ENCODE measurements around the gene ZNF830. TPM values are rescaled to one million over a fixed set of nuclear protein-coding genes. Genes with fewer than 3 reads are reported as not detected.

Gene ZNF830
- total RNA-seq, result 10 to 100 TPM in 1 of 4 donors, 1 to 10 TPM in 3; 5.1 to 14.7 (median 9.1) TPM

- no peaks in the 10 kb centered on the region for H3K27me3 ChIP-seq
- H3K9me3 ChIP-seq, result no peaks in the 10 kb centered on the region
- peak; percentile 82 to 93 for DNase-seq (ENCODE audit: low spot score in 2 of 2)
- H3K27ac ChIP-seq, result peak within 1 kb of the TSS; percentile 88 to 96 (median 95)
- 0 to 1% methylated on average over 48 to 65 of the region's 65 CpGs for WGBS, 2 donors
- peaks cover 0 to 31% (median 0%) of the 10 kb centered on the region in 3 donors for H3K36me3 ChIP-seq
- peak within 1 kb of the TSS; percentile 76 to 92 (median 88) for H3K4me3 ChIP-seq
- TF ChIP-seq, protein P1, sequence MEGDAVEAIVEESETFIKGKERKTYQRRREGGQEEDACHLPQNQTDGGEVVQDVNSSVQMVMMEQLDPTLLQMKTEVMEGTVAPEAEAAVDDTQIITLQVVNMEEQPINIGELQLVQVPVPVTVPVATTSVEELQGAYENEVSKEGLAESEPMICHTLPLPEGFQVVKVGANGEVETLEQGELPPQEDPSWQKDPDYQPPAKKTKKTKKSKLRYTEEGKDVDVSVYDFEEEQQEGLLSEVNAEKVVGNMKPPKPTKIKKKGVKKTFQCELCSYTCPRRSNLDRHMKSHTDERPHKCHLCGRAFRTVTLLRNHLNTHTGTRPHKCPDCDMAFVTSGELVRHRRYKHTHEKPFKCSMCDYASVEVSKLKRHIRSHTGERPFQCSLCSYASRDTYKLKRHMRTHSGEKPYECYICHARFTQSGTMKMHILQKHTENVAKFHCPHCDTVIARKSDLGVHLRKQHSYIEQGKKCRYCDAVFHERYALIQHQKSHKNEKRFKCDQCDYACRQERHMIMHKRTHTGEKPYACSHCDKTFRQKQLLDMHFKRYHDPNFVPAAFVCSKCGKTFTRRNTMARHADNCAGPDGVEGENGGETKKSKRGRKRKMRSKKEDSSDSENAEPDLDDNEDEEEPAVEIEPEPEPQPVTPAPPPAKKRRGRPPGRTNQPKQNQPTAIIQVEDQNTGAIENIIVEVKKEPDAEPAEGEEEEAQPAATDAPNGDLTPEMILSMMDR (IDR thresholded peaks at IDR 0.05), result peak in 2 of 5 experiments; percentile 20 to 26
- peak; percentile 64 to 99 for TF ChIP-seq EP300 (IDR thresholded peaks at IDR 0.05)
- peak; percentile 42 to 71 for TF ChIP-seq POLR2A (IDR thresholded peaks at IDR 0.05)
- peaks cover 0 to 29% (median 14%) of the 10 kb centered on the region in 4 donors for H3K4me1 ChIP-seq
These were observed at the start of gene ZNF830, which contains the start of gene CCT6B for GRCh38 chr17:34961093-34961911. TSS of gene ZNF830 (plus strand) at chr17:34961540. CDS start at chr17:34961567, 27 bp downstream. TSS of gene CCT6B (minus strand) at chr17:34961460. CDS start at chr17:34961393, 67 bp downstream.

GRCh38 chr17:34913001-34913400, 48.3 kb upstream of the ZNF830 start:
- Histone ChIP-seq H3K9me3 (peaks cover 0 to 4% (median 0%) of the 10 kb centered on the region in 4 donors), H3K36me3 (peaks cover 0 to 23% (median 0%) of the 10 kb centered on the region in 3 donors), H3K27me3 (no peaks in the 10 kb centered on the region), H3K27ac (no peak overlapping the region), H3K4me1 (no peaks in the 10 kb centered on the region), H3K4me3 (no peak overlapping the region)
- DNase-seq (ENCODE audit: low spot score in 2 of 2), result no peak
- 25 to 38% methylated on average over 1 of the region's 1 CpG for WGBS, 2 donors
- TF ChIP-seq EP300 (IDR thresholded peaks at IDR 0.05) (no peak), POLR2A (IDR thresholded peaks at IDR 0.05) (no peak)
- TF ChIP-seq, protein P1 (IDR thresholded peaks at IDR 0.05), result no peak

DNA sequence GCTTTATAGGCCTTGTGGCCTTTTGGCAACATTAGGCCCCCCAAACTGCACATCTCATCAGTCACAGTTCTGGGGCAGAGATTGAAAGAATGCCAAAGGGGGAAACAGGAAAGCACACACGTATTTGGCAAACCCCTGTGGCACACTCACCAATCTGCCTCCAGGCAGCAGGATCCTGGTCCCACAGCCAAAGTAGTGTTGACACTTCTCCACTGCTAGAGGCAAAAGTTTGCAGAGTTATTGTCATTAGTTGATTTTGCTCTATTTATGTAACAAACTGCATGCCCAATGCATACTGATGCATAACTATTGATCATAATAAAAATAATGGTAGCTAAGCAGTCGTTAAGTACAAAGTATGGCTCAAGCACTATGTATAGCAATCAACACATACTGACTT, 45.2 kb upstream of the ZNF830 start:
- WGBS, 2 donors, result 70 to 74% methylated on average over 2 of the region's 2 CpGs
- peaks cover 0 to 4% (median 0%) of the 10 kb centered on the region in 4 donors for H3K9me3 ChIP-seq
- no peak overlapping the region for H3K27ac ChIP-seq
- peaks cover 0 to 12% (median 0%) of the 10 kb centered on the region in 3 donors for H3K36me3 ChIP-seq
- no peak overlapping the region for H3K4me3 ChIP-seq
- H3K4me1 ChIP-seq, result no peaks in the 10 kb centered on the region
- H3K27me3 ChIP-seq, result no peaks in the 10 kb centered on the region
- TF ChIP-seq POLR2A (IDR thresholded peaks at IDR 0.05), result no peak
- TF ChIP-seq, protein P1 (IDR thresholded peaks at IDR 0.05), result no peak
- no peak for TF ChIP-seq EP300 (IDR thresholded peaks at IDR 0.05)
- no peak for DNase-seq (ENCODE audit: low spot score in 2 of 2)

DNA sequence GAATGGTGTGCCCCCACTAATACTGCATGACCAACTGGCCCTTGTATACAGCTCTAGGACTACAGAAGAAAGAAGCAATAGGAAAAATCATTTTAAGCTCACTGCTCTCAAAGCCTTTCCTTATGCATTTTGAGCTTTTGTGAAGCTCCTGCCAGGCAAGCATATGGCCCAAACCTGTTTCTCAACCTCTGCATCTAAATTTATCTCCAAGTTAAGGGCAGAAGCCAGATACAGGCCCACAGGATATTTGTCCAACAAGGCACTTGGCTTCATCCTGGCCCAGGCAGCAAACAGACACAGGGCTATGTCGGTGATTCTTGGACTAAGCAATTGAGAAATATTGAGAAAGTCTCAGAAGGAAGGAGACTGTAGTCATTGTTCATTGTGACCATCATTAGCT, 44.0 kb upstream of the ZNF830 start:
- WGBS, 2 donors, result 85 to 96% methylated on average over 1 of the region's 1 CpG
- Histone ChIP-seq H3K4me3 (no peak overlapping the region), H3K4me1 (no peaks in the 10 kb centered on the region), H3K27me3 (no peaks in the 10 kb centered on the region), H3K36me3 (peaks cover 0 to 12% (median 0%) of the 10 kb centered on the region in 3 donors), H3K27ac (no peak overlapping the region), H3K9me3 (peaks cover 0 to 4% (median 0%) of the 10 kb centered on the region in 4 donors)
- no peak for DNase-seq (ENCODE audit: low spot score in 2 of 2)
- no peak for TF ChIP-seq EP300 (IDR thresholded peaks at IDR 0.05)
- no peak for TF ChIP-seq POLR2A (IDR thresholded peaks at IDR 0.05)
- TF ChIP-seq, protein P1 (IDR thresholded peaks at IDR 0.05), result no peak

- H3K36me3 ChIP-seq, result peaks cover 0 to 16% (median 0%) of the 10 kb centered on the region in 3 donors
- TF ChIP-seq EP300 (IDR thresholded peaks at IDR 0.05) (no peak), POLR2A (IDR thresholded peaks at IDR 0.05) (no peak)
- TF ChIP-seq, protein P1 (IDR thresholded peaks at IDR 0.05), result no peak
- WGBS, 2 donors, result 78 to 82% methylated on average over 4 of the region's 4 CpGs
- H3K27me3 ChIP-seq, result no peaks in the 10 kb centered on the region
- H3K27ac ChIP-seq, result no peak overlapping the region
- DNase-seq (ENCODE audit: low spot score in 2 of 2), result no peak
- H3K4me1 ChIP-seq, result no peaks in the 10 kb centered on the region
- no peaks in the 10 kb centered on the region for H3K9me3 ChIP-seq
- no peak overlapping the region for H3K4me3 ChIP-seq
These were observed 40.7 kb upstream of the ZNF830 start for GRCh38 chr17:34920676-34921075.

All from tibial nerve (tissue), 4 donors.